Activated naive CD4-positive, alpha-beta T cell treated with anti-CD3 and anti-CD28 coated beads, Interleukin-2, amount 50 U/mL, for 72 hours (primary cell): ENCODE data around the gene CHST12. TPM values are rescaled to one million over a fixed set of nuclear protein-coding genes. Genes with fewer than 3 reads are reported as not detected.

Experiments
- ATAC-seq, 2 donors: fragments of 150-1000 bp; cut with Tn5 transposase; 2 replicates each; pipeline ENCODE4 v1.10.0; 2021; ENCODE audit warnings: mild to moderate bottlenecking in 2 of 2, moderate library complexity in 2 of 2
- DNase-seq, 2 donors: peaks; one replicate each; pipeline ENCODE4 v3.0.0; 2021 to 2022; ENCODE audit warnings: low spot score in 2 of 2
- H3K27ac Mint-ChIP-seq, 2 donors: one replicate each; pipeline ENCODE4 v1.8.0; 2022; ENCODE audit warnings: mild to moderate bottlenecking in 2 of 2, mixed read lengths in 2 of 2
- H3K36me3 Mint-ChIP-seq, 2 donors: one replicate each; pipeline ENCODE4 v1.8.0; 2022; ENCODE audit warnings: mixed read lengths in 2 of 2
- H3K9me3 Mint-ChIP-seq, 2 donors: one replicate each; pipeline ENCODE4 v1.8.0; 2022; ENCODE audit warnings: mixed read lengths in 2 of 2
- total RNA-seq, 2 donors: library from RNA; stranded (reverse); gene quantifications; one replicate each; pipeline ENCODE4 v1.2.3, GENCODE V29; 2022

Gene CHST12
- 1 to 10 TPM; 1.3 to 2.6 TPM for total RNA-seq

- Mint-ChIP-seq H3K9me3 (peaks cover 0 to 4% of the 10 kb centered on the region in 2 donors), H3K36me3 (peaks cover 5 to 15% of the 10 kb centered on the region in 2 donors), H3K27ac (peak within 1 kb of the TSS in 1 of 2 donors; percentile 65)
- DNase-seq: peak; percentile 90 to 95
- ATAC-seq: peak; percentile 57 to 68
Measured at GRCh38 chr7:2403014-2403717, at the start of gene CHST12. CHST12 (plus strand) TSS chr7:2403611; CDS start chr7:2432640, 29,029 bp downstream.

- peak overlapping the region; percentile 100 for H3K27ac Mint-ChIP-seq
- DNase-seq: peak; percentile 87 to 93
Measured at GRCh38 chr7:2353936-2354185, 49.5 kb upstream of the CHST12 start.

GRCh38 chr7:2354186-2354938 lies 49.0 kb upstream of the CHST12 start, which contains the start of gene EIF3B:
EIF3B (plus strand) TSS chr7:2354827; CDS start chr7:2354922, 95 bp downstream.
- Mint-ChIP-seq H3K27ac (peak within 1 kb of the TSS; percentile 100), H3K9me3 (no peaks in the 10 kb centered on the region), H3K36me3 (peaks cover 24 to 28% of the 10 kb centered on the region in 2 donors)
- peak; percentile 89 to 90 for DNase-seq
- peak; percentile 89 to 92 for ATAC-seq

More at GRCh38 chr7:2353936-2354185, 49.5 kb upstream of the CHST12 start:
- Mint-ChIP-seq H3K9me3 (no peaks in the 10 kb centered on the region), H3K36me3 (peaks cover 24% of the 10 kb centered on the region in 2 donors)
- ATAC-seq: peak; percentile 77 to 78

GRCh38 chr7:2354939-2355704 lies 48.3 kb upstream of the CHST12 start:
- DNase-seq (no peak), ATAC-seq (peak in 1 of 2 donors; percentile 2)
- Mint-ChIP-seq H3K9me3 (no peaks in the 10 kb centered on the region), H3K27ac (peak overlapping the region; percentile 90 to 100), H3K36me3 (peaks cover 24 to 28% of the 10 kb centered on the region in 2 donors)

DNA sequence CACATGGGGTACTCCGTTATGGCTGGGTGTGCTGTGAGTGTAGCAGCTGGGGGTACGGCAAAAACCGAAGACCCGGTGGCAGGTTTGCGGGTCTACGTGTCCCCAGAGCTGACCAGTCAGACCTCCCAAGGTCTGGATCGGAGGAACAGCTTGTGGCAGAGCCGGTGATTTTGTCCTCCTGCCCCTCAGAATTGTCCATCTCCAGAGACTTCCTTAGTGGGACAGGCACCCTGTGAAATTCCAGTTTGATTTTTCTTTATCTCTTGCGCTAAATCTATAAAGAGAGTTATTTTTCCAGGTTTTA lies 47.8 kb upstream of the CHST12 start:
- Mint-ChIP-seq H3K9me3 (no peaks in the 10 kb centered on the region), H3K36me3 (peaks cover 29 to 31% of the 10 kb centered on the region in 2 donors), H3K27ac (peak overlapping the region; percentile 90 to 100)
- ATAC-seq (no peak), DNase-seq (no peak)

DNA sequence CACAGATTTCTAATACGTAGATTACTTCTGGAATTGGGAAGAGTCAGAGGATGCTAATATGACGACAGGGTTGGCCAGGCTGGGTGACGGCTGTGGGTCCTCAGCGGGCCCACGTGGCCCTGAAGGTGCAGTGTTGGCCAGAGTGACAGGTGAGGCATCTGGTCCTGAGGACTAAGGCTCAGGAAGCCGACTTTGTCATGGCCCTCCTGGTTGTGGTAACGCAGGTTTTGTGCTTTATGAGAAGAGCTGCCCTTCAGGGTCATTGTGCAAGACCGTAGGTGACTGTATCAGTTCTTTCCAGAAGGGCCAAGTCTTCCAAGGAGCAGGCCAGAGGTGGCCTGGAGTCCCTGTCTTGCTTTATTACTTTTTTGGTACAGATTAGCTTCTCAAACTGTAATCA lies 46.2 kb upstream of the CHST12 start:
- DNase-seq: no peak
- H3K27ac Mint-ChIP-seq: peak overlapping the region; percentile 14 to 90
- no peak for ATAC-seq
- peaks cover 33% of the 10 kb centered on the region in 2 donors for H3K36me3 Mint-ChIP-seq
- no peaks in the 10 kb centered on the region for H3K9me3 Mint-ChIP-seq

DNA sequence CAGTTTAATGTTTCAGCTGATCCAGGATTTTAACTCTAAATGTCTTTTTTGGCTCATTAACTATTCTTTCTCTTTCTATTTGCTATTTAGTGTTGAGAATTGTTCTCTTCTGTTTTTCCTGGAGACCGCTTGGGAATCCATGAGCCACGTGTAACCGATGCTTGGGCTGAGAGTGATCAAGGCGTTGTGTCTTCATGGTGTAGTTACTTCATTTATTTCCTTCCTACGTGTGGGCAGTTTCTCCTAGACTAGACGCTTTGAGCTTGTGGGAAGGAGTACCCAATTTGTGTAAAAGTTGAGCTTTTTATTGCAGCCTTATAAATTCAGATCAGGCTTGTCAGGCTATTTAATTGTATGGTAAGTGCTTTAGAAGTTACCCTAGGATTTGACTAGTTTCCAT lies 45.8 kb upstream of the CHST12 start:
- Mint-ChIP-seq H3K27ac (peak overlapping the region; percentile 2 to 14), H3K36me3 (peaks cover 37% of the 10 kb centered on the region in 2 donors)
- no peak for ATAC-seq

DNA sequence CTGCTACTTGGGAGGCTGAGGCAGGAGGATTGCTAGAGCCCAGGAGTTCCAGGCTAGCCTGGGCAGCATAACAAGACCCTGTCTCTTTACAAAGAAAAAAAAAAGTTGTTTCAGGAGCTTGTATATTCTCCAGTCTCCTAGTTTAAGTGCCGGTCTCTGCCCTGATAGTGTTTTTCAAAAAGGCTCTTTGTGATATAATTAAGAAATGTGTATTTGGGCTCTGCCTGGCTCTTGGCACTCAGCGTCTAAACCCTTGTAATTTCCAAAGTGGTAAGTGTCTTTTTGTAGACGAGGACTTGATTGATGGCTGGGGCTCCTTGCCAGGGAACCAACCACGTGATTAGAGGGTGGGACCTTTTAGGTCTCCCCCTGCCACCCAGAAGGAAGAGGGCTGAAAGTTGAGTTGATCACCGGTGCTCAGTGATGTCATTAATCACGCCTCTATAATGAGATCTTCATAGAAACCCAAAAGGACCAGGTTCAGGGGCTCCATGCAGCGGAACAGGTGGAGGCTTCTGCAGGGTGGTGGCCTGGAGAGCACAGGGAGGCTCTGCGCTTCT lies 44.4 kb upstream of the CHST12 start:
- Mint-ChIP-seq H3K27ac (peak overlapping the region in 1 of 2 donors; percentile 73), H3K36me3 (peaks cover 38 to 47% of the 10 kb centered on the region in 2 donors)
- no peak for ATAC-seq

More for the DNA sequence above, 45.8 kb upstream of the CHST12 start:
- no peak for DNase-seq
- no peaks in the 10 kb centered on the region for H3K9me3 Mint-ChIP-seq

DNA sequence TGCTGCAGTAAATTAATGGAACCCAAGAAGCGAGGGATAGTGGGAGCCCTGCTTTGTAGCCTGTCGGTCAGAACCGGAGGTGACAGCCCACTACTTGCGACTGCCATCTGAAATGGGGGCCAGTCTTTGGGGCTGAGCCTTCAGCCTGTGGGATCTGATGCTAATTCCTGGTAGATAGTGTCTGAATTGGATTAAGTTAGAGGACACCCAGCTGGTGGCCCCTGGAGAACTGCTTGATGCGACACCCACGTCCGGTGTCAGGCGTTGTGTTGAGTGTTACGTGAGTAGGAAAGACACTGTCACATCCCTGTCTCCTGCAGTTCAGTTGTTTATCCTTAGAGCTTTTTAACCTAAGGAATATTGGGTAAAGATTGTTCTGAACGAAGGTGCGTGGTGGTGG lies 43.8 kb upstream of the CHST12 start:
- peaks cover 34 to 45% of the 10 kb centered on the region in 2 donors for H3K36me3 Mint-ChIP-seq
- no peak for ATAC-seq
- DNase-seq: no peak
- peak overlapping the region; percentile 65 to 73 for H3K27ac Mint-ChIP-seq
- no peaks in the 10 kb centered on the region for H3K9me3 Mint-ChIP-seq

More for the DNA sequence above, 44.4 kb upstream of the CHST12 start:
- no peaks in the 10 kb centered on the region for H3K9me3 Mint-ChIP-seq
- DNase-seq: no peak

DNA sequence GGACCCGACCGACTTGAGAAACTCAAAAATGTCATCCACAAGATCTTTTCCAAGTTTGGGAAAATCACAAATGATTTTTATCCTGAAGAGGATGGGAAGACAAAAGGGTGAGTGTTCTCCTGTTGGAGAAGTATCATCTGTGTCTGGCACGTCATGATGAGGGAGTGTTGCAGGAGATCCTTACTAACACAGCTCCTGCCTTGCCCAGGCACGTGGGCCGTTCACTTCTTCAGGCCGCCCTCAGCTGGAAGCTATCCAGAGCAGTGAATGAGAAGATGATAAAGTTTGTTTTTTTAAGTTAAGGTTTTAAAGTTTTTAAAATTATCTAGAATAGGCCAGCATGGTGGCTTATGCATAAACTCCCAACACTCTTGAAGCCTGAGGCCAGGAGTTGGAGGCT lies 42.6 kb upstream of the CHST12 start:
- ATAC-seq: no peak
- peaks cover 36 to 42% of the 10 kb centered on the region in 2 donors for H3K36me3 Mint-ChIP-seq
- no peaks in the 10 kb centered on the region for H3K9me3 Mint-ChIP-seq

DNA sequence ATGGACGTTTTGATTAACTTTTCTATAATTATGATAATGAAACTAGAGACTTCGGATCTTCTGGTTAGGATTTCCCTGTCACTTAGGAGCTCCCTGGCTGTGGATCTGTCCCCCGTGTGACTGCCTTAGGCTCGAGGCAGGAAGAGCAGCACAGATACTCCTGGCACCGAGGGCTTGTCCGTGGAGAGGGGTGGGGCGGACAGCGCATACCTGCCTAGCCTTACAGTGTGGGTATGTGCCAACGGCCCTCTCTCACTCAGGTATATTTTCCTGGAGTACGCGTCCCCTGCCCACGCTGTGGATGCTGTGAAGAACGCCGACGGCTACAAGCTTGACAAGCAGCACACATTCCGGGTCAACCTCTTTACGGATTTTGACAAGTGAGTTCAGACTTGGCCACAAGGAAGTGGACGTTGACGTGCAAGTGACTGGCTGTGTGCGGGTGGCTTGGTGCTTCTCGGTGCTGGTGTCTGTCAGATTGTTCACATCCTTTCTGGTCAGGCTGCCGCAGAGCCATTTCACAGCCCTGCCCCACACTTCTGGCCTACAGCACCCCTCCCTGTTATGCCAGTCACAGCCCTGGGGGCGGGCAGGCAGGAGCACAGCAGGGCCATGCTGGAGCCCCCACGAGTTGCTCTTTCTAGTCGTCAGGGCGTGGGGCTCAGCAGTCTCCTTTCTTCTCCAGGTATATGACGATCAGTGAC lies 40.9 kb upstream of the CHST12 start:
- Mint-ChIP-seq H3K9me3 (no peaks in the 10 kb centered on the region), H3K36me3 (peaks cover 29 to 35% of the 10 kb centered on the region in 2 donors), H3K27ac (peak overlapping the region in 1 of 2 donors; percentile 73)
- no peak for ATAC-seq
- DNase-seq: no peak

More for the DNA sequence above, 42.6 kb upstream of the CHST12 start:
- peak overlapping the region in 1 of 2 donors; percentile 82 for H3K27ac Mint-ChIP-seq
- no peak for DNase-seq

DNA sequence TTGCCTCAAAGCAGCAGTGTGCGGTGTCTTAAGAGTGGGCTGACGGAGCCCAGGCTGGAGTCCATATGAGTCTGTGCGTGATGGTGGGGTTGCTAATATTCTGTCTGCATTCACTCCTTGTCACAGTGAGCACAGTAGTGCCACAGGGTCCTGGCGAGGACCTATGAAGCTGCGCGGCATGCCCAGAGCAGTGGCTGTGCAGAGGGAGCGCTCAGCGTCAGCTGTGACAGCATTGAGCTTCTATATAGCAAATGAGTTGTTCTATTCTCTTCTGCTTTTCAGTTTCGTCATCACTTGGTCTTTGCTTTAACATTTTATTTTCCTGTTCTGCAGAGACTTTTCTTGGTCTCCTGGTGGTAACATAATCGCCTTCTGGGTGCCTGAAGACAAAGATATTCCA lies 34.3 kb upstream of the CHST12 start:
- Mint-ChIP-seq H3K27ac (no peak overlapping the region), H3K36me3 (peaks cover 13 to 28% of the 10 kb centered on the region in 2 donors), H3K9me3 (no peaks in the 10 kb centered on the region)
- DNase-seq (no peak), ATAC-seq (no peak)

- DNase-seq (no peak), ATAC-seq (no peak)
- H3K36me3 Mint-ChIP-seq: peaks cover 15 to 33% of the 10 kb centered on the region in 2 donors
- H3K27ac Mint-ChIP-seq: peak overlapping the region in 1 of 2 donors; percentile 50
- H3K9me3 Mint-ChIP-seq: no peaks in the 10 kb centered on the region
Measured at GRCh38 chr7:2371329-2371728, 32.1 kb upstream of the CHST12 start.

- DNase-seq: no peak
- no peaks in the 10 kb centered on the region for H3K9me3 Mint-ChIP-seq
Measured at GRCh38 chr7:2372724-2373123, 30.7 kb upstream of the CHST12 start.

DNA sequence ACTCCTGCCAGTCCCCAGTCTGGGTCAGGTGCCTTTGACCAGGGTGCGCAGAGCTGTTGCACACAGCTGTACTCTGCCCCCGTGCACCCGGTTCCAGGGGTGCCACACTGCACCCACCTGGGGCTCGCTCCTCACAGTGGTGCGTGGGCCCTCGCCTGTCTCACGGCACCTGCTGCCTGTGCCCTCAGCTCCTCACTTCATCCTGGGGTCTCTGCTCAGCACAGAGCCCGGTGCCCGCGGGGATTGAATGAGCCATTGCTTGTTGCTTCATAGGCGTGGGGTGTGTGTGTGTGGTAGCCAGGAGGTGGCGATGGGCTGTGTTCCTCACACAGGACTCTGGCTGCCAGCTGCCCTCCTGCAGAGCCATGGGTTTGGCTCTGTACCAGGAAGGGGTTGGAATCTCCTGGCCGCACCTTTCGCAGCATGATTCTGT lies 30.3 kb upstream of the CHST12 start:
- ATAC-seq (peak in 1 of 2 donors; percentile 18), DNase-seq (no peak)
- H3K27ac Mint-ChIP-seq: peak overlapping the region in 1 of 2 donors; percentile 36
- H3K36me3 Mint-ChIP-seq: peaks cover 23 to 43% of the 10 kb centered on the region in 2 donors
- no peaks in the 10 kb centered on the region for H3K9me3 Mint-ChIP-seq

More at GRCh38 chr7:2372724-2373123, 30.7 kb upstream of the CHST12 start:
- ATAC-seq: peak in 1 of 2 donors; percentile 17
- peak overlapping the region in 1 of 2 donors; percentile 36 for H3K27ac Mint-ChIP-seq
- peaks cover 23 to 41% of the 10 kb centered on the region in 2 donors for H3K36me3 Mint-ChIP-seq

DNA sequence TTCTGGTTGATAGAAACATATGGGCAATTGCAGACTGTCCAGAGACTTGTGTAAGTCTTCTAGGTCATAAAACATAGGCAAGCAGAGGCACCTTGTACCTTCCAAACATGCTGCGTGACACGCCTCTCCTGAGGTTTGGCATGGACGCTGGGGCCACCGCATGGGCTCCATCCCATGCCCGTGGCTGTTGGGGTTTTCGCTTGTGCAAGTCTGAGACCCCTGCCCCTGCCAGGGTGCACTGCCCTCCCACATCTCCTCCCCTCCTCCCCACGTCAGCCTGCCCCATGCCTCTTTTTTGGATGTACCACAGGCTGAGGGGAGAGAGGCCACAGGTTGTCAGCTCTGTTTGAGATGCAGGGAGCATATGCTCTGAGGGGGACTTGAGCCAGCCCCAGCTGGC lies 29.8 kb upstream of the CHST12 start:
- Mint-ChIP-seq H3K27ac (peak overlapping the region in 1 of 2 donors; percentile 36), H3K36me3 (peaks cover 23 to 47% of the 10 kb centered on the region in 2 donors), H3K9me3 (no peaks in the 10 kb centered on the region)
- DNase-seq: no peak
- ATAC-seq: no peak
